Endometrial microvascular endothelial cells (primary cell): ENCODE data around the gene MLN. TPM values are rescaled to one million over a fixed set of nuclear protein-coding genes. Genes with fewer than 3 reads are reported as not detected.

Source experiments
- in situ Hi-C: cut with HindIII; loops from 2 replicates; pipeline ENCODE4 v1.10.0; 2017; ENCODE audit warnings: low sequenced_read_pairs, low pct_unique_long_range_greater_than_20kb; ENCODE audit errors: inconsistent ontology term
- total RNA-seq: library from RNA; depleted of rRNA; stranded (reverse); fragments of >200 nt; gene quantifications from one replicate; pipeline ENCODE4 v1.2.3, GENCODE V29; 2015; ENCODE audit errors: inconsistent ontology term

MLN gene
- total RNA-seq, 1 donor from 2014 or later: not detected

- in situ Hi-C loops: no loop called here
Measured at GRCh38 chr6:33763483-33763882, 40.3 kb downstream of the MLN start.

GRCh38 chr6:33762713-33763112 lies 41.1 kb downstream of the MLN start:
- in situ Hi-C loops: no loop called here

DNA sequence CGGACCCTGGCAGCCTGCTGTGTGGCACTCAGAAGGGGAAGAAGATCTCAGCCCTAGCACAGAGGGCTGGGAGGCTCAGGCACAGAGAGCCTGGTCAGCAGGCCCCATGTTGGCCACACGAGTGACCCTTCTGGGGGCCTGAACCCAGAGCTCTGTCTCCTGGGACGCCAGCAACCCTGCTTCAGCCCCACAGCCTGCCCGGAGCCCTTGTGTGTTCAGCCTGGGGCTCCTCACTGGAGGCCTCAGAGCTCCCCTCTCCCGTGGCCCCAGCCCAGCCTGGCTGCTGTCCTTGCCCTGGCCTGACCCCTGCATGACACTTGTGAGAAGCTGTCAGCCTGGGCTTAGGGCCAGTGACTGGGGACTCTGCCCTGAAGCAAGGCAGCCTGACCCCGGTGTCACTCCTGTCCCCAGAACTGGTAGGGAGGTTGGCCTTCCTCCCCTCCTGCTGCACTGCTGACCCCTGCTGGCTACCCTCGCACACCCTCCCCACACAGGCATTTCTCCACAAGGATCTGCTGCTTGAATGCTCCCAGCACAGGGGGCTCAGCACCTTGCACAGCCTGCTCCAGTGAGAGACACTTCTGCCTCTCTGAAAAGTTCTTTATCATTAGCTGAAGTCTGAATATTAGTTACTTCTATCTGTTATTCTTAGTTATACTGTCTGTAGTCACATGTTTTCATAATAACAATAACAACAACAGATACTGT lies 41.7 kb downstream of the MLN start:
- in situ Hi-C loops: no loop called here

- in situ Hi-C loops: no loop called here
Measured at GRCh38 chr6:33761581-33761921, 42.3 kb downstream of the MLN start.

- in situ Hi-C loops: no loop called here
Measured at GRCh38 chr6:33759887-33760629, 43.7 kb downstream of the MLN start.

GRCh38 chr6:33758815-33759216 lies 45.0 kb downstream of the MLN start:
- in situ Hi-C loops: no loop called here

- in situ Hi-C loops: no loop called here
Measured at GRCh38 chr6:33757906-33758305, 45.9 kb downstream of the MLN start.

DNA sequence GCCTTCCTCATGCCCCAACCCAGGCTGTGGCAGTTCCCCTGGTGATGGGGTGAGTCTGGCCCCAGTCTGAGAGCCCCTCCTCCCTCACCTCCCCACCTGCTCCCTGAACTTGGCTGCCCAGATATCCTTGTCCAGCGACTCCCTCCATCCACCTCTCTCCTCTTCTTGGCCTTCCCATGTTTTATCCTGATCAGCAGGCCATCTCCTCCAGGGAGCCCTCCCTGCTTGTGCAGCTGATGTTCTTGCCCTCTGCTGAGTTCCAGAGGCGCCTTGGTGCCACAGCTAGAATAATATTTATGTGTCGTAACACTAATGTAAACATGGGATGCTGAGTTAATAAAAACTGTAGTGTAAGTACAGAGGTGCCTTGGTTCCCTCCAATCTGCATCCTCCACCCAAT lies 46.7 kb downstream of the MLN start:
- in situ Hi-C loops: no loop called here

DNA sequence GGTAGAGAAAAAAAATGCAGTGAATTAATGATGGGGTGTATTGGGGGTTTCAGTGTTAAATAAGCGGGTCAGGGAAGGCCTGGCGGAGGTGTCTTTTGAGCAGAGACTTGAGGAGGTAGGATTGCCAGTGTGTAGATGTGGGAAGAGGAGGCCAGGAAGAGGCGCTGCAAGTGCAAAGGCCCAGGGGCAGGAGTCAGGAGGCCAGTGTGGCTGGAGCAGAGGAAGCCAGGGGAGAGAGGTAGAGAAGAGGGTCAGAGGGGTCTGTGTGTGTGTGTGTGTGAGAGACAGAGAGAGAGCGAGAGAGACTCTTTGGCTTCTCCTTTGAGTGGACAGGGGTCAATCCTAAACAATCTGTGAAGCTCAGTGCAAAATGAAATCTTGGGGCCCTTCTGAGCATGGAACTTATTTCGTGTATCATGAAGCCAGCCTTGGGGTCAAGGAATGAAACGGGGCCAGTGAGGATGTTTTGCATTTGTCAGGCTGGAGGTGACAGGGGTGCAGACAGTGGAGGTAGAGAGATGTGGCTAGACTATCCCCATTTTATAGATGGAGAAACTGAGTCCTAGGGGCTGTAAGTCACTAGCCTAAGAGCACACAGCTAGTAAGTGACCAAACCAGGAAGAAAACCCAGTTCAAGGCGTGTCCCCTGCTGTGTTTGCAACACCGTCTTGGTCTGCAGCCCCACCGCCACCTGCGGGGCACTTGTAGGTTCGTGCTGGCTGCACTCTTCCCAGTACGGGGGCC lies 47.4 kb downstream of the MLN start:
- in situ Hi-C loops: no loop called here

DNA sequence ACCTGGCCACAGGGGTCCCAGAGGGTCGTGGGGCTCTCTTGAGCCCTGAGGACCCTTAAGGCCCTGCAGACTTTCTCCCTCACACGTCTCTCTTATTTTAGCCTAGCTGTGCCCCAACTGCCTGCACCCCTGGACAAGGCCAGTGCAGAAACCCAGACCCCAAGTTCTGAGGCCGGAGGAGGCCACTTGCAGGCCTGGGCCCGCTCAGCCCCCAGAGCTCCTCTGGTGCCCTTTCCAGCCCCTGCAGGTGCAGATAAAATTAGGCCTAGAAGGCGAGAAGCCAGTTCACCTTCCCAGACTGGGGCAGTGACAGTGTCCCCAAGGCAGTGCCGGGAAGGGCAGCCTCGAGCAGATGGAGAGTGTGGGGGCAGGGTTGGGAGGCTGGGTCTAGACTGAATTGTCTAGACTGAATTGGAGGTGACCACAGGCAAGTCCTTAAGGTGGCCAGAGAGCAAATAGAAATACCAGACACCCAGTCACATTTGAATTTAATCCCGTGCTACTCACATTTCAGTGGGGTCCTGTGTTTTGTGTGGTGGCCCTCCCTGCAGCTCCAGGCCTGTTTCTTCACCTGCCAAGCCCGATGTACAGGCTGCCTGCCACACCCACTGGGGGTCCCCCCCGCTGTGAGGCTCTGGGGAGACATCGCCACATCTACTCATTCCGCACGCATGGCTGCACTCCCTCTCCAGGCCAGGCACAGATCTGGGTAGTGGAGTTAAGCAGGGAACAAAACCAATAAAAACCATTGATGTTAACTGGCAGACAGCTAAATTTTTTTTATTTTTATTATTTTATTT lies 48.5 kb downstream of the MLN start:
- in situ Hi-C loops: no loop called here

DNA sequence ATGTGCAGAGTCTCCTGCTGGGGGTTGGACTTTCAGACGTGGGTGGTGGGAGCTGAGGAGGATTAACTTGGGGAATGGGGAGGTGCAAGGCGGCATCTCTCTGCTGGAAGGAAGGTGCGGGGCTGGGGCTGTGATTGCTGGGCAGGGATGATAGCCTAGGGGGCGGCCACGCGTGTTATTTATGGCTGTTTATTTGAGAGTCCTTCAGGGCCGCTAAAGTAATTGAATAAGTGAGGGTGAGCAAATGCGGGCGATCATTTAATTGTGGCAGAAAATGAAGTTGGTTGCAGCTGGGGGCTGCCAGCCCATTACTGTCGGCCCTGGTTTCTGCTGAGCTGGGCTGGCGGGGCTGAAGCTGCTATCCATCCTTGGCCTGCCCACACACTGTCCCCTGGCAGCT lies 49.6 kb downstream of the MLN start:
- in situ Hi-C loops: no loop called here

DNA sequence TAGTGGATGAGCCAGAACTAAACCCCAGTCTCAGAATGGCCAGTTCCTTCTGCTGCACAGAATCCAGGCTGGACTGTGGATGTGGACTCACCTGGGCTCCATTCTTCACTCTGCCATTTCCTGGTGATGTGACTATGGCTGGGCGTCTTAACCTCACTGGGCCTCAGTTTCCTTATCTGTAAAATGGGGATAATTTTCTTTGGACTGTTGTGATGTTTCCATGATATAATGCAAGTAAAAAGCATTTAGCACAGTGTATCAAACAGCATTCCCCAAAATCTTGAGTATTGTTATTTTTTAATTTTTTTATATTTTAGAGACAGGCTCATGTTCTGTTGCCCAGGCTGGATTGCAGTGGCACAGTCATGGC lies 51.2 kb downstream of the MLN start:
- in situ Hi-C loops: no loop called here

DNA sequence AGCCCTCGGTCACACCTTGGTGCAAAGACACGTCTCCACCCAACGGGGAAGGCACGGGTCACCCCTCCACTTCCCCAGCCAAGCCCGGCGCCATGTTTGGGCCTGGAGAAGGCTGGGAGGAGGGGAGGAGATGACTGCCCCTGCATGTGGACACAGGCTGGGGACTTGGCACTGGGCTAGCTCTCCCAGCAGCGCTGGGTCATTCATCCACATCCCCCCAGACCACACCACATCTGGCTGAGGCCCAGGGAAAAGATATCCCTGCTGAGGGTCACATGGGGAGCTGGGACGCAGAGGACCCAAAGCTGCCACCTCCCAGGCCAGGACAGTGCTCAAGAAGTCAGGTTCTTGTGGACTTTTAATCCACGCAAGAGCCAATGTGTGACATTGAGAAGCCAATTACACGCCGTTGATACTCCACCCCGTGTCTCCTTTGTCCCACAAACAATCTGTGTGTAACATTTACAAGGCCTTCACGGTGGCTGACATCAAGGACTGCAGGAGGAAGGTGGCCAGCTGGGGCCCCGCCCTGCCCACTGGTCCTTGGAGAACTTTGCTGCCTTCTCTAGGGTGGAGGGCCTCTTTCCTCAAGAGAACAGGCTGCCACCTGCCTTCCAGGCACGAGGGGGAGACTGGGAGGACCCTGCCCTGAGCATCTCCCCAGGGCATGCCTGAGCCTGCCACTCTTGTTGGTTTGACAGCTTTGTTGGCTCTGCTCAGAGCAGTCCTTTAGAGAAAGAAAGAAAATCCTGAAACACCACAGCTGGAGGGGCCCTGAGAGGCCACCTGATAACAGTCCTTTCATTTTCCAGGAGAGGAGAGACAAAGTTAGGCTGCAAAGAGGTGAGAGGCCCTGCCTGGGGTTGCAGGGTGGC lies 51.8 kb downstream of the MLN start:
- in situ Hi-C loops: no loop called here

- in situ Hi-C loops: no loop called here
Measured at GRCh38 chr6:33750244-33750991, 53.4 kb downstream of the MLN start.

DNA sequence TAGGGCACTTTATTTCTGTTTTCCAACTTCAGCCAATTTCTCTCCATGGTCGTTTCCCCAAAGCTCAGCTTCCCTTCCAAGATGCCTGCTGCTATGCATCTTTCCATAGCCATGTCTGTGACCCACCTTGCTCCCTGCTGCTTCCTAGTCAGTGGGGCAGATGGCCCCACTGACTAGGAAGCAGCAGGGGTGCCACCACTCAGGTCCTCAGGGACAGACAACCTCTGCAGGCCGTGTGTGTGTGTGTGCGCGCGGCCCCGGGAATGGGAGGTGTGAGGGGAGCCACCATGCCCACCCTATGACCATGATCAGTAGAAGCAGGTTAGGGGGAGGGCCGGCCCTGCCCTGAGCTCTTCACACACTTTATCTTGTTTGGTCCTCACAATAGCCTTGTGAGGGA lies 54.4 kb downstream of the MLN start:
- in situ Hi-C loops: no loop called here

- in situ Hi-C loops: no loop called here
Measured at GRCh38 chr6:33748841-33749240, 55.0 kb downstream of the MLN start.

DNA sequence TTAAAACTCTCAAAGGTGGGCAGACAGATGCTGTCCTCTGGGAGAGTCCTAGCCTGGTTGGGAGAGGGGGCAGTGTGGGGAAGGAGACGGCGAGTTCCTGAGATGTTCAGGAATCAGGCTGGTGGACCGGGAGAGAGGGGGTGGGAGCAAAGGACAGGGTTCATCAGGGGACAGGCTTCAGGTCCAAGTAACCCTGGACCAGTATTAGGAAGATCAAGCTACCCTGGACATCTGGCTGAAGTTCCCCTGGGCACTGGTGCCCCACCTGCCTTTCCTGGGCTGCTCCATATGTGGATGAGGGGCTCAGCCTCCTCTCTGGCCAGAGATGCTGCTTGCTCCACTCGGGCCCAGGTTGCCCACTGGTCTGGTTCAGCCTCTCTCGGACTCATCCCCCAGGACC lies 56.0 kb downstream of the MLN start:
- in situ Hi-C loops: no loop called here

DNA sequence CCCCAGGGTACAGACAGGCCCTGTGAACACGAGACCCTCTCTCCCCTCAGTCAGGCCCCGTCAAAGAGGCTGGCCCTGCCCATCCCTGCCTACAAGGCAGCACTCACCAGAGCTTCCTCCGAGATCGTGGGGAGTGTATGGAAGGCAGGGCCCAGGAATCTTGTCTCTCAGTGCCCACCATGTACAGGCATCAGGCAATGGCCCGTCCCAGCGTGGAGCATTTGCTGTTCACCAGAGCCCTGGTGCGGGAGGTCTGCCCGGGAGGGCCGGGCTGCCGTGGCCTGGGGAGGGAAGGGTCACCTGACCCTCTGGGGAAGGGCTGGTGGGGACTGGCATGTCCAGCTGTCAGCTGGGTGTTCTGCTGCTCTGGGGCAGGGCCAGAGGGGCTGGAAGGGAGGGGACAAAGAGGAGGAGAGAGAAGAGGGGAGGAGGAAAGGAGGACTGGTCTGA lies 57.1 kb downstream of the MLN start, which contains the start of gene IP6K3:
IP6K3 (minus strand) TSS at position 255 of the 450 bp plus-strand sequence. CDS start 11,429 bp downstream, outside the sequence.
- in situ Hi-C loops: no loop called here
